ENCODE data around the gene NFKB2. TPM values are rescaled to one million over a fixed set of nuclear protein-coding genes. Genes with fewer than 3 reads are reported as not detected.

The NFKB2 gene
- total RNA-seq, 4 donors from 2014 or later: 12.3 to 26.0 (median 15.3) TPM

- Histone ChIP-seq H3K36me3 (no peaks in the 10 kb centered on the region), H3K27me3 (no peaks in the 10 kb centered on the region), H3K27ac (peak overlapping the region in 1 of 3 donors; percentile 31), H3K4me1 (peaks cover 7 to 15% of the 10 kb centered on the region in 2 donors), H3K9me3 (no peaks in the 10 kb centered on the region), H3K4me3 (replicated peaks in 1 of 3) (no peak overlapping the region)
- no peak for TF ChIP-seq POLR2A (IDR thresholded peaks at IDR 0.05)
- TF ChIP-seq CTCF (IDR thresholded peaks at IDR 0.05): no peak
- WGBS, 2 donors: 15 to 24% methylated on average over 10 to 13 of the region's 14 CpGs
- intact Hi-C loops (cut with DNase I): no loop called here
- no peak for DNase-seq
These were observed 40.2 kb downstream of the NFKB2 start for GRCh38 chr10:102435529-102436233.

GRCh38 chr10:102436312-102436711 is 40.8 kb downstream of the NFKB2 start:
- Histone ChIP-seq H3K36me3 (no peaks in the 10 kb centered on the region), H3K27me3 (no peaks in the 10 kb centered on the region), H3K9me3 (no peaks in the 10 kb centered on the region), H3K27ac (no peak overlapping the region), H3K4me1 (peaks cover 7 to 14% of the 10 kb centered on the region in 2 donors), H3K4me3 (replicated peaks in 1 of 3) (no peak overlapping the region)
- DNase-seq: no peak
- intact Hi-C loops (cut with DNase I): no loop called here
- 80 to 93% methylated on average over 2 to 6 of the region's 6 CpGs for WGBS, 2 donors
- TF ChIP-seq CTCF (IDR thresholded peaks at IDR 0.05) (no peak), POLR2A (IDR thresholded peaks at IDR 0.05) (no peak)

- Histone ChIP-seq H3K4me1 (peaks cover 0 to 7% of the 10 kb centered on the region in 2 donors), H3K27me3 (no peaks in the 10 kb centered on the region), H3K36me3 (no peaks in the 10 kb centered on the region), H3K4me3 (replicated peaks in 1 of 3) (no peak overlapping the region), H3K27ac (no peak overlapping the region), H3K9me3 (no peaks in the 10 kb centered on the region)
- intact Hi-C loops (cut with DNase I): no loop called here
- TF ChIP-seq POLR2A (IDR thresholded peaks at IDR 0.05) (no peak), CTCF (IDR thresholded peaks at IDR 0.05) (no peak)
- 91 to 92% methylated on average over 3 of the region's 3 CpGs for WGBS, 2 donors
- DNase-seq: no peak
These were observed 42.0 kb downstream of the NFKB2 start for GRCh38 chr10:102437515-102437914.

DNA sequence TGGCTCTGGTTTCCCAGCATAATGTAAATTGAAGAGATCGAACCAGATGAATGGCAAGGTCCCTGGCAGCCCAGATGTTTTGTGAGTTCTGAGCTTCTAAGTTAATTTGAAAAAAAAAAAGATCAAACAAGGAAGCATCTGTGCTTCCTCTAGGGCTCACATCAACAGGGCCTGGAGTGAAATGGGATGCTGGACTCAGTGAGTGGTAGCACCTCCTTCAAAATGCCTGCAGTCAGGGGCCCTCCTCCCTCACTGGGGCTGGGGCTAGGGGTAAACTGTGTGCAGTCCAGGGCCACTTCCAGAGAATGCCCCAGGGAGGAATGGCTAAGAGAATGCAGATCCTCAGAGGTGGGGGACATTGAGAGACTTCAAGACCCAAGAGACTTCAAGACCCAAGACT is 42.9 kb downstream of the NFKB2 start:
- DNase-seq: no peak
- intact Hi-C loops (cut with DNase I): no loop called here
- TF ChIP-seq CTCF (IDR thresholded peaks at IDR 0.05): no peak
- TF ChIP-seq POLR2A (IDR thresholded peaks at IDR 0.05): no peak
- 91 to 95% methylated on average over 1 of the region's 1 CpG for WGBS, 2 donors
- H3K4me3 ChIP-seq (replicated peaks in 1 of 3): no peak overlapping the region
- no peaks in the 10 kb centered on the region for H3K27me3 ChIP-seq
- H3K36me3 ChIP-seq: no peaks in the 10 kb centered on the region
- no peak overlapping the region for H3K27ac ChIP-seq
- H3K9me3 ChIP-seq: no peaks in the 10 kb centered on the region
- H3K4me1 ChIP-seq: peaks cover 0 to 3% of the 10 kb centered on the region in 2 donors

- Histone ChIP-seq H3K4me1 (peaks cover 0 to 4% of the 10 kb centered on the region in 2 donors), H3K27me3 (no peaks in the 10 kb centered on the region), H3K9me3 (no peaks in the 10 kb centered on the region), H3K27ac (no peak overlapping the region), H3K36me3 (no peaks in the 10 kb centered on the region), H3K4me3 (replicated peaks in 1 of 3) (no peak overlapping the region)
- intact Hi-C loops (cut with DNase I): no loop called here
- 79 to 83% methylated on average over 2 of the region's 2 CpGs for WGBS, 2 donors
- TF ChIP-seq POLR2A (IDR thresholded peaks at IDR 0.05) (no peak), CTCF (IDR thresholded peaks at IDR 0.05) (no peak)
- no peak for DNase-seq
These were observed 49.3 kb downstream of the NFKB2 start for GRCh38 chr10:102444851-102445250.

All from thyroid gland (tissue), 4 donors.